ENCODE measurements around the gene KRT76. TPM values are rescaled to one million over a fixed set of nuclear protein-coding genes. Genes with fewer than 3 reads are reported as not detected.

Gene KRT76
- polyA plus RNA-seq, 1 donor (not counting 4 experiments of a cell fraction or from before 2014, with no cell fraction given) = not detected

DNA sequence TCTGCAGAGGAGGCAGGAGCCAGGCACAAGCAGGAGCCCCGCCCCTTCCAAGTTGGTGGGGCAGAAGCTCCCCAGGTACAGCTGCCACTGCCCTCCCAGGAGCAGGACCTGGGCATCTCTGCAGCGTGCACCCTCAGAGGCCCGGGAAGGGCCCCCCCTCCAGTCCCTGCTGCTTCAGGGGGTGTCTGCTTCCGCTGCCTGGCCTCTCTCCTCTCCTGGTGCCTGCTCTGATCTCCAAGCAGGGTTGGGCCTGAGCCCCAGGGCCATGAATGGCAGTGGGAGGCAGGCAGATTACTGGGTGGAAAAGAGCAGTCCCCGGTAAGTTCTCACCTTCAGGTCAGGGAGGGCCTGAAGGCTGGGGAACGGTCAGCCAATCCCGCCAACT is 35.0 kb downstream of the KRT76 start:
- Histone ChIP-seq H3K27ac (ENCODE audit: control insufficient read depth, insufficient read depth, low read length) (no peak overlapping the region), H3K4me3 (ENCODE audit: control insufficient read depth in 2 of 3, extremely low read depth in 1 of 3, insufficient read depth in 2 of 3, low read depth in 1 of 3, low read length in 3 of 3) (no peak overlapping the region), H4K20me1 (ENCODE audit: control insufficient read depth, extremely low read depth, insufficient read depth, low read length) (no peaks in the 10 kb centered on the region), H3K9me1 (ENCODE audit: control insufficient read depth, extremely low read depth, insufficient read depth, low read length) (peaks cover 3% of the 10 kb centered on the region), H3K27me3 (ENCODE audit: control insufficient read depth, extremely low read depth, insufficient read depth, low read length) (peaks cover 5% of the 10 kb centered on the region), H3K4me2 (ENCODE audit: control insufficient read depth, extremely low read depth, insufficient read depth, low read depth, low read length) (no peak overlapping the region), H2AFZ (ENCODE audit: control insufficient read depth, low read length) (no peak overlapping the region), H3K9me3 (ENCODE audit: control insufficient read depth, low read depth, low read length) (no peaks in the 10 kb centered on the region), H3K79me2 (ENCODE audit: control insufficient read depth, insufficient read depth, low read length) (no peaks in the 10 kb centered on the region), H3K4me1 (ENCODE audit: control insufficient read depth, extremely low read depth, insufficient read depth, low read length) (no peaks in the 10 kb centered on the region), H3K36me3 (ENCODE audit: control insufficient read depth in 2 of 2, extremely low read depth in 1 of 2, insufficient read depth in 2 of 2, low read length in 2 of 2) (no peaks in the 10 kb centered on the region), H3K9ac (ENCODE audit: control insufficient read depth, extremely low read depth, insufficient read depth, low read length) (no peak overlapping the region)
- DNase-seq (ENCODE audit: low read depth, low spot score) = no peak
- TF ChIP-seq CTCF (optimal IDR thresholded peaks at IDR 0.05 in 1 of 3, IDR thresholded peaks at IDR 0.05 in 1 of 3, conservative IDR thresholded peaks at IDR 0.05 in 1 of 3; ENCODE audit: extremely low read depth in 1 of 3, insufficient read depth in 2 of 3, low read length in 3 of 3) (no peak), EZH2 (IDR thresholded peaks at IDR 0.05; ENCODE audit: low read length) (no peak)
- dilution Hi-C loops (cut with MboI; ENCODE audit: extremely low pct_ligation_motif_present, low sequenced_read_pairs) = no loop called here
- FAIRE-seq = no peak

GRCh38 chr12:52741375-52742195 is 35.6 kb downstream of the KRT76 start:
- H3K4me2 ChIP-seq (ENCODE audit: control insufficient read depth, extremely low read depth, insufficient read depth, low read depth, low read length) = no peak overlapping the region
- no peaks in the 10 kb centered on the region for H3K36me3 ChIP-seq (ENCODE audit: control insufficient read depth in 2 of 2, extremely low read depth in 1 of 2, insufficient read depth in 2 of 2, low read length in 2 of 2)
- no peak overlapping the region for H3K4me3 ChIP-seq (ENCODE audit: control insufficient read depth in 2 of 3, extremely low read depth in 1 of 3, insufficient read depth in 2 of 3, low read depth in 1 of 3, low read length in 3 of 3)
- no peaks in the 10 kb centered on the region for H4K20me1 ChIP-seq (ENCODE audit: control insufficient read depth, extremely low read depth, insufficient read depth, low read length)
- peaks cover 3% of the 10 kb centered on the region for H3K9me1 ChIP-seq (ENCODE audit: control insufficient read depth, extremely low read depth, insufficient read depth, low read length)
- dilution Hi-C loops (cut with MboI; ENCODE audit: extremely low pct_ligation_motif_present, low sequenced_read_pairs) = no loop called here
- H3K27ac ChIP-seq (ENCODE audit: control insufficient read depth, insufficient read depth, low read length) = no peak overlapping the region
- H3K79me2 ChIP-seq (ENCODE audit: control insufficient read depth, insufficient read depth, low read length) = no peaks in the 10 kb centered on the region
- FAIRE-seq = peak; percentile 74
- peak; percentile 4 for DNase-seq (ENCODE audit: low read depth, low spot score)
- no peak overlapping the region for H2AFZ ChIP-seq (ENCODE audit: control insufficient read depth, low read length)
- H3K27me3 ChIP-seq (ENCODE audit: control insufficient read depth, extremely low read depth, insufficient read depth, low read length) = peaks cover 5% of the 10 kb centered on the region
- H3K9me3 ChIP-seq (ENCODE audit: control insufficient read depth, low read depth, low read length) = no peaks in the 10 kb centered on the region
- no peak overlapping the region for H3K9ac ChIP-seq (ENCODE audit: control insufficient read depth, extremely low read depth, insufficient read depth, low read length)
- TF ChIP-seq CTCF (optimal IDR thresholded peaks at IDR 0.05 in 1 of 3, IDR thresholded peaks at IDR 0.05 in 1 of 3, conservative IDR thresholded peaks at IDR 0.05 in 1 of 3; ENCODE audit: extremely low read depth in 1 of 3, insufficient read depth in 2 of 3, low read length in 3 of 3) = no peak
- TF ChIP-seq EZH2 (IDR thresholded peaks at IDR 0.05; ENCODE audit: low read length) = no peak
- no peaks in the 10 kb centered on the region for H3K4me1 ChIP-seq (ENCODE audit: control insufficient read depth, extremely low read depth, insufficient read depth, low read length)
